Neuron (in vitro differentiated cells): ENCODE measurements around the gene DYSF.

Source experiments
- H2AFZ ChIP-seq: one replicate; pipeline ENCODE4 v1.6.1; 2013; ENCODE audit warnings: low read depth, mild to moderate bottlenecking, inconsistent platforms, low read length, moderate library complexity
- H3K27me3 ChIP-seq: one replicate; pipeline ENCODE4 v1.6.1; 2013; ENCODE audit warnings: low read length; ENCODE audit not compliant: insufficient read depth
- H3K36me3 ChIP-seq: one replicate; pipeline ENCODE4 v1.6.1; 2013; ENCODE audit warnings: low read length; ENCODE audit not compliant: insufficient read depth
- H3K4me1 ChIP-seq: one replicate; pipeline ENCODE4 v1.6.1; 2013; ENCODE audit warnings: low read length; ENCODE audit not compliant: insufficient read depth
- H3K4me3 ChIP-seq: 2 replicates; pipeline ENCODE4 v1.5.1; 2013; ENCODE audit warnings: mild to moderate bottlenecking, low read length, moderate library complexity
- H3K9me3 ChIP-seq: one replicate; pipeline ENCODE4 v1.6.1; 2013; ENCODE audit warnings: low read length

DYSF gene

DNA sequence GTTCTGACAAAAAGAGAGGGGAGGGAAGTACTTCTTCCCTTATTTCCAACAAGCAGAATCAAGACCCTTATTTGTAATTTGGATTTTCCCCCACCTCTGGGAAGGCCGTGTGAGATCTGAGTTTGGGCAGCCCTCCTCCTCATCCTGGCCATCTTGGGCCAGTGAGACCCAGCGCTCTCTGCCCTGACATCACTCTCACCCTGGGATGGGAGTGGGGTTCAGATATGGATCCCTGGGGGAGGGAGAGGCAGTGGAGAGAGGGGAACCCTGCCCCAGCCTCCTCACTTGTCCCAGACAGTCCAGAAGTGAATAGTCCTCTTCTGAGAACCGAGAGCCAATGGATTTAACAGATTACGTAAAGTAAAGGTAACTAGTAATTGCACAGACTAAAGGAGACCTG is 64.5 kb downstream of the DYSF start:
- Histone ChIP-seq H3K4me3 (no peak overlapping the region), H2AFZ (no peak overlapping the region), H3K4me1 (no peaks in the 10 kb centered on the region), H3K9me3 (no peaks in the 10 kb centered on the region), H3K36me3 (no peaks in the 10 kb centered on the region), H3K27me3 (no peaks in the 10 kb centered on the region)

GRCh38 chr2:71521436-71521950 is 68.1 kb downstream of the DYSF start:
- no peaks in the 10 kb centered on the region for H3K9me3 ChIP-seq
- H2AFZ ChIP-seq = no peak overlapping the region
- H3K27me3 ChIP-seq = peaks cover 5% of the 10 kb centered on the region
- H3K36me3 ChIP-seq = no peaks in the 10 kb centered on the region
- no peaks in the 10 kb centered on the region for H3K4me1 ChIP-seq
- H3K4me3 ChIP-seq = no peak overlapping the region

- Histone ChIP-seq H2AFZ (no peak overlapping the region), H3K4me1 (no peaks in the 10 kb centered on the region), H3K9me3 (no peaks in the 10 kb centered on the region), H3K27me3 (peaks cover 11% of the 10 kb centered on the region), H3K36me3 (no peaks in the 10 kb centered on the region), H3K4me3 (no peak overlapping the region)
Observed at GRCh38 chr2:71524476-71524875, 71.1 kb downstream of the DYSF start.

GRCh38 chr2:71526141-71526540 is 72.8 kb downstream of the DYSF start:
- Histone ChIP-seq H2AFZ (no peak overlapping the region), H3K36me3 (no peaks in the 10 kb centered on the region), H3K9me3 (no peaks in the 10 kb centered on the region), H3K27me3 (peaks cover 11% of the 10 kb centered on the region), H3K4me3 (no peak overlapping the region), H3K4me1 (no peaks in the 10 kb centered on the region)

- Histone ChIP-seq H2AFZ (no peak overlapping the region), H3K27me3 (peaks cover 11% of the 10 kb centered on the region), H3K4me3 (no peak overlapping the region), H3K9me3 (no peaks in the 10 kb centered on the region), H3K4me1 (no peaks in the 10 kb centered on the region), H3K36me3 (no peaks in the 10 kb centered on the region)
Observed at GRCh38 chr2:71526975-71527374, 73.6 kb downstream of the DYSF start.

GRCh38 chr2:71528131-71528591 is 74.8 kb downstream of the DYSF start:
- Histone ChIP-seq H2AFZ (no peak overlapping the region), H3K4me3 (no peak overlapping the region), H3K36me3 (no peaks in the 10 kb centered on the region), H3K9me3 (no peaks in the 10 kb centered on the region), H3K27me3 (peaks cover 11% of the 10 kb centered on the region), H3K4me1 (no peaks in the 10 kb centered on the region)

DNA sequence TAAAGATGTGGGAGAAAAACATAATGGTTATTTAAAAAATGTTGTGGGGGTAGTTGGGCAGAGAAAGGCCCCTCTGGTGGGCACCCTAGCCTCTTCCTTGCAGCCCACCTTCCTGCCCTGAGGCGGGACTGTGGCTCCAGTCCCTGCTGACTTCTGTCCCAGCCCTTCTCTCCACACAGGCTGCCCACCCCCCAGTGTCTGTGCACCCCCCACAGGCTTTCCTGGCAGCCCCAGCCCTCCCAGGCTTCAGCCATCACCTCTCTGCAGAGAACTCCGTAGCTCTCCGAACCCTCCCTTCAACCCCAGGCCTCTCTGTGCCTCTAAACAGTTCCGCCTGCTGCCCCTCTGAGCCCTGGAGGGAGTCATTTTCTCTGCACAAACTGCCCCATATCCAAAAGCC is 75.4 kb downstream of the DYSF start:
- Histone ChIP-seq H3K27me3 (peaks cover 10% of the 10 kb centered on the region), H3K36me3 (no peaks in the 10 kb centered on the region), H3K4me3 (no peak overlapping the region), H2AFZ (no peak overlapping the region), H3K4me1 (no peaks in the 10 kb centered on the region), H3K9me3 (no peaks in the 10 kb centered on the region)

- no peaks in the 10 kb centered on the region for H3K9me3 ChIP-seq
- H3K4me3 ChIP-seq = no peak overlapping the region
- no peaks in the 10 kb centered on the region for H3K4me1 ChIP-seq
- H3K36me3 ChIP-seq = no peaks in the 10 kb centered on the region
- H2AFZ ChIP-seq = no peak overlapping the region
- H3K27me3 ChIP-seq = peaks cover 7% of the 10 kb centered on the region
Observed at GRCh38 chr2:71530211-71530610, 76.8 kb downstream of the DYSF start.

DNA sequence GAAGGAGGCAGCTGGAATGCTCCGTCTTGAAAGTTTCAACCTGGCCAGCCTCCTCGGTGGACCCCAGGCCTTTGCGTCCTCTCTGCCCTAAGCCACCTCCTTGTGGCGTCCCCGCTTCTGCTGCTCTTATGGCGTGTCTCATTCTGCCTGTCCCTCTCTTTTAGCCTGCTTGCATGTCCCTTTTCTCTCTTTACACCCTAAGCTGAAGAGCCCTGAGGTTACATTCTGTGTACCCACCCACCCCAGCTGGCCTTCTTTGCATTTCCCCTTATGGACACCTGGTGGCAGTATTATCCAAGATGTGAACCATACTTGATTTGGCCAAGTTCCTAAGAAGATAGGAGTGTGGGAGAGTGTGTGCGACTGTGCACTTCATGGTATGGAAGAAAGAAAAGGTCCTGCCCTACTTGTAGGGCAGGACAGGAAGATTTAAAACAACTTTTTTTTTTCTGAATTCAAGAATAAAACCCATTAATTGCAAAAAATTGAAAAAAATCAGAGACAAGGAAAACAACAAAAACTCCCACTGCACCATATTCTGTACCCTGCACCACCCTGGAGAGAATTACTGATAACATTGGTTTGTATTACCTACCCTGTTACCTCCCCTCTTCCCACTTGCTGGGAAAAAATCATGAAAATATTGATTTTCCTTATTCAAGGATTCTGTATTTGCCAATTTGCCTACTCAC is 77.4 kb downstream of the DYSF start:
- Histone ChIP-seq H3K36me3 (no peaks in the 10 kb centered on the region), H2AFZ (no peak overlapping the region), H3K9me3 (no peaks in the 10 kb centered on the region), H3K27me3 (peaks cover 7% of the 10 kb centered on the region), H3K4me3 (no peak overlapping the region), H3K4me1 (no peaks in the 10 kb centered on the region)

GRCh38 chr2:71531522-71532047 is 78.2 kb downstream of the DYSF start:
- H3K9me3 ChIP-seq = no peaks in the 10 kb centered on the region
- peaks cover 6% of the 10 kb centered on the region for H3K27me3 ChIP-seq
- H3K4me1 ChIP-seq = no peaks in the 10 kb centered on the region
- no peak overlapping the region for H3K4me3 ChIP-seq
- no peaks in the 10 kb centered on the region for H3K36me3 ChIP-seq
- no peak overlapping the region for H2AFZ ChIP-seq

- H3K4me3 ChIP-seq = no peak overlapping the region
- H3K27me3 ChIP-seq = peaks cover 3% of the 10 kb centered on the region
- no peaks in the 10 kb centered on the region for H3K4me1 ChIP-seq
- no peak overlapping the region for H2AFZ ChIP-seq
- H3K9me3 ChIP-seq = no peaks in the 10 kb centered on the region
- no peaks in the 10 kb centered on the region for H3K36me3 ChIP-seq
Observed at GRCh38 chr2:71532327-71532726, 79.0 kb downstream of the DYSF start.

- Histone ChIP-seq H3K36me3 (no peaks in the 10 kb centered on the region), H3K27me3 (no peaks in the 10 kb centered on the region), H3K9me3 (no peaks in the 10 kb centered on the region), H3K4me1 (no peaks in the 10 kb centered on the region), H2AFZ (no peak overlapping the region), H3K4me3 (no peak overlapping the region)
Observed at GRCh38 chr2:71534201-71534600, 80.8 kb downstream of the DYSF start.

DNA sequence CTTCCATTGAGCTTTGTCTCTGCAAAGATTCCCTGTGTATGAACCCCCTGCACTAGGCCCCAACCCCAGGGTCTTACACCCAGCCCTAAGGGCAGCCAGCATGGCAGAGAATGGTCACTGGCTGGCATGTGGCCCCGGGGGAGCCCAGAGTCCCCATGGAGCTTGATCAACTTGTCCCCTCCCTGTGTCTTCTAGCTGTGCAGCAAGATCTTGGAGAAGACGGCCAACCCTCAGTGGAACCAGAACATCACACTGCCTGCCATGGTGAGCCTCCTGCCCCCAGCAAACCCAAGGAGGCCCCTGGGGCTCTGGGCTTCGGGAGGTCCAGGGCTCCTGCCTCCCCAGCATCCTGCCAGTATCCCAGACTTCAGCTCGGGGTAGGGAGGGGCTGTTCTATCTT is 81.5 kb downstream of the DYSF start:
- Histone ChIP-seq H3K9me3 (no peaks in the 10 kb centered on the region), H3K4me3 (no peak overlapping the region), H2AFZ (no peak overlapping the region), H3K4me1 (no peaks in the 10 kb centered on the region), H3K36me3 (no peaks in the 10 kb centered on the region), H3K27me3 (no peaks in the 10 kb centered on the region)

GRCh38 chr2:71535526-71535925 is 82.2 kb downstream of the DYSF start:
- no peaks in the 10 kb centered on the region for H3K9me3 ChIP-seq
- no peaks in the 10 kb centered on the region for H3K27me3 ChIP-seq
- H3K36me3 ChIP-seq = no peaks in the 10 kb centered on the region
- H3K4me1 ChIP-seq = no peaks in the 10 kb centered on the region
- no peak overlapping the region for H2AFZ ChIP-seq
- H3K4me3 ChIP-seq = no peak overlapping the region
